Measurements from ENCODE around the gene UBE2E3. TPM values are rescaled to one million over a fixed set of nuclear protein-coding genes. Genes with fewer than 3 reads are reported as not detected.

Gene UBE2E3
- total RNA-seq, 3 donors from 2014 or later, result 58.4 to 98.7 (median 77.0) TPM

DNA sequence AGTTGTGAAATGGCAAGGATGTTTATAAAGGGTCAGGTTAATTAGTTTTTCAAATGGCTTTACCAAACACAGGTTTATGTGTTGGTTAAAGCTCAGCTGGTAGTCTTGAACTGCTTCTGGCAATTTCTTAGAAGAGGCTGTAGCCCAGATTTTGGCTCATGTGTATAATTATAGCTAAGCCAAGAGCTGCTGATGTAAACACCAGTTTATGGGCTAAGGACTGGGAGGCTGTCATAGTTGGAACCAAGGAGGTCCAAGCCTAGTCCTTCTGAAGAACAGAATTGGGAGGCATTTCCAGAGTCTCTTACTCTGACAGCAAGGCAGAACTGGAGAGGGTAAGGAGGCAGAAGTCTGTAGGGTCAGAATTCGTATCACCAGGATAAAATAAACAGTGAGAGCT, 25.4 kb downstream of the UBE2E3 start:
- no peak overlapping the region for H3K4me3 ChIP-seq
- intact Hi-C loops (cut with DNase I; ENCODE audit: low total_unique reads), result no loop called here
- no peaks in the 10 kb centered on the region for H3K27me3 ChIP-seq
- TF ChIP-seq POLR2AphosphoS5 (IDR thresholded peaks at IDR 0.05), result no peak
- TF ChIP-seq POLR2A (IDR thresholded peaks at IDR 0.05), result no peak
- TF ChIP-seq, protein P1, sequence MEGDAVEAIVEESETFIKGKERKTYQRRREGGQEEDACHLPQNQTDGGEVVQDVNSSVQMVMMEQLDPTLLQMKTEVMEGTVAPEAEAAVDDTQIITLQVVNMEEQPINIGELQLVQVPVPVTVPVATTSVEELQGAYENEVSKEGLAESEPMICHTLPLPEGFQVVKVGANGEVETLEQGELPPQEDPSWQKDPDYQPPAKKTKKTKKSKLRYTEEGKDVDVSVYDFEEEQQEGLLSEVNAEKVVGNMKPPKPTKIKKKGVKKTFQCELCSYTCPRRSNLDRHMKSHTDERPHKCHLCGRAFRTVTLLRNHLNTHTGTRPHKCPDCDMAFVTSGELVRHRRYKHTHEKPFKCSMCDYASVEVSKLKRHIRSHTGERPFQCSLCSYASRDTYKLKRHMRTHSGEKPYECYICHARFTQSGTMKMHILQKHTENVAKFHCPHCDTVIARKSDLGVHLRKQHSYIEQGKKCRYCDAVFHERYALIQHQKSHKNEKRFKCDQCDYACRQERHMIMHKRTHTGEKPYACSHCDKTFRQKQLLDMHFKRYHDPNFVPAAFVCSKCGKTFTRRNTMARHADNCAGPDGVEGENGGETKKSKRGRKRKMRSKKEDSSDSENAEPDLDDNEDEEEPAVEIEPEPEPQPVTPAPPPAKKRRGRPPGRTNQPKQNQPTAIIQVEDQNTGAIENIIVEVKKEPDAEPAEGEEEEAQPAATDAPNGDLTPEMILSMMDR (IDR thresholded peaks at IDR 0.05), result no peak
- H3K4me1 ChIP-seq, result no peaks in the 10 kb centered on the region
- no peaks in the 10 kb centered on the region for H3K9me3 ChIP-seq
- no peak overlapping the region for H3K27ac ChIP-seq
- DNase-seq (ENCODE audit: low spot score in 2 of 2), result no peak
- H3K36me3 ChIP-seq, result no peaks in the 10 kb centered on the region

DNA sequence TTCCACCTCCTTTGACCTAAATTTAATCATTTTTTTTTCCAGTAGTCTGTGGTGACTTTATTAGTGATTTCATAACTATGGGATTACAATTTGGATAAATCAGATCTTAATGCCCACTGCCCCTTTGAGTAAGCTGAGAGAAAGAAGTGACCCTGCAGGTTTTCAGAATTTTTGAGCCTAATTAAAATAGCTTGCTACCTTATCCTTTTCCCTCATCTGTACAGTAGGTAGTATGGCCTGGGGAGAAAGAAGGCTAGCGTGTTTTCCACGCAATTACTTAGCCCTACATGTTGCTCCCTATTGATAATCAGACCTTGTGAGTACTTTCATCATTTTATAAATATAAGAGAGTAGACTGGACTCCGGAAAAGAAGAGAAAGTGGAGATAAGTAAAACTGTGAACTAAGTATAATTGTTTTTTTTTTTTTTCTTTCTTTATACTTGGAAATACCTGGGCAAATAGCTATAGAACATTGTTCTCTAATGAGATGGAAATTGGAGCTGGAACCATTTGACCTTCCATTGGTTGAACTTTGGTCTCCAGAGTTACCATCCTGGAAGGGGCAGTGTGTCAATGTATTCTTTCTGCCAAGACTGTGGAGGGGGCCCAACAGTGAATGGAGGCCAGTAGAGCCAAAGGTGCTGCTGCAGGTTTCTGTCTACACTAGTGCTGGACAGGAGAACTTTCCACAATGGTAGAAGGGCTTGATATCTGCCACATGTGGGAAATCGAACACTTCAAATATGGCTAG, 26.9 kb downstream of the UBE2E3 start:
- no peaks in the 10 kb centered on the region for H3K27me3 ChIP-seq

DNA sequence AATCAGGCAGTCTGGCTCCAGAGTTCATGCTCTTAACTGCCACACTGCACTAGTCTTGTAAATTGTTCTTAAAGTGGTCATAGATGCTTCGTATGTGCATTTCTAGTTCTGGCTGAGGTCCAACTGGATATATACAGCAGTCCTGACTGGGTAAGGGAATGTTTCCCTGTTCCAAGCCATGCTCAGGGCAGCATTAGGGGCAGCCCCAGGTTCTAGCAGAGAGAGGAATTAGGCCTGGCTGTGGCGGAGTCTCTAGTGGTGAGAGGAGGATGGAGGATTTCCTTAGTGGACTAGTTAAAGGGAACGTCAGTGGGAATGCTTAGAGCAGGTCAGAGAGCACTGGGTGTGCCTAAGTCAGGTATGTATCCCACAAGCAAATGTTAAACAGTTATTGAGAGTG, 28.0 kb downstream of the UBE2E3 start:
- TF ChIP-seq, protein P1 (IDR thresholded peaks at IDR 0.05), result no peak
- no peak for TF ChIP-seq POLR2A (IDR thresholded peaks at IDR 0.05)
- DNase-seq (ENCODE audit: low spot score in 2 of 2), result no peak
- H3K27me3 ChIP-seq, result no peaks in the 10 kb centered on the region
- H3K4me3 ChIP-seq, result no peak overlapping the region
- H3K4me1 ChIP-seq, result no peaks in the 10 kb centered on the region
- intact Hi-C loops (cut with DNase I; ENCODE audit: low total_unique reads), result no loop called here
- H3K27ac ChIP-seq, result no peak overlapping the region
- no peaks in the 10 kb centered on the region for H3K9me3 ChIP-seq
- no peaks in the 10 kb centered on the region for H3K36me3 ChIP-seq

More for the DNA sequence above, 26.9 kb downstream of the UBE2E3 start:
- no peak overlapping the region for H3K4me3 ChIP-seq
- intact Hi-C loops (cut with DNase I; ENCODE audit: low total_unique reads), result no loop called here
- no peaks in the 10 kb centered on the region for H3K9me3 ChIP-seq
- no peak for DNase-seq (ENCODE audit: low spot score in 2 of 2)
- no peak overlapping the region for H3K27ac ChIP-seq
- H3K36me3 ChIP-seq, result no peaks in the 10 kb centered on the region
- no peak for TF ChIP-seq POLR2A (IDR thresholded peaks at IDR 0.05)
- no peak for TF ChIP-seq POLR2AphosphoS5 (IDR thresholded peaks at IDR 0.05)
- TF ChIP-seq, protein P1 (IDR thresholded peaks at IDR 0.05), result no peak
- H3K4me1 ChIP-seq, result no peaks in the 10 kb centered on the region

DNA sequence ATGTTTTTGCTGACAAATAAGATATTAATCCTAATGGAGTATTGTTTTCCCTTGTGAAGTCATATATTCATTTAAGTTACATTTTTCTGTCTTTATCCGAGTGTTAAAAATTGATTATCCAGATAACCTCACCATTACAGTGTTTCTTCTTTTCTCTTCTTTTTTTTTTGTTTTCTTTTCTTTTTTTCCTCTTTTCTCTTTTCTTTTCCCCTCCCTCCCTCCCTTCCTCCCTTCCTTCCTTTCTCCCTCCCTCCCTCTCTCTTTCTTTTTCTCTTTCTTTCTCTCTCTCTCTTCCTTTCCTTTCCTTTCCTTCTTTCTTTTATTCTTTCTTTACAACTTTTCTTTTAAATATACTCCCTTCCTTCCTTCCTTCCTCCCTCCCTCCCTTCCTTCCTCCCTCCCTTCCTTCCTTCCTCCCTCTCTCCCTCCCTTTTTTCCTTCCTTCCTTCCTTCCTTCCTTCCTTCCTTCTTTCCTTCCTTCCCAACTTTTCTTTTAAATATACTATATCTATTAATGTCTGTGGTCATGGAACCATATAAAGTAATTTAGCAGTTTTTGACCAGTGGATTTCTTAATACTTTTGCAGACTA, 40.9 kb downstream of the UBE2E3 start:
- H3K9me3 ChIP-seq, result no peaks in the 10 kb centered on the region
- H3K27me3 ChIP-seq, result no peaks in the 10 kb centered on the region
- TF ChIP-seq POLR2AphosphoS5 (IDR thresholded peaks at IDR 0.05) (no peak), POLR2A (IDR thresholded peaks at IDR 0.05) (no peak)
- TF ChIP-seq, protein P1 (IDR thresholded peaks at IDR 0.05), result no peak
- no peak overlapping the region for H3K4me3 ChIP-seq
- no peak for DNase-seq (ENCODE audit: low spot score in 2 of 2)
- H3K36me3 ChIP-seq, result no peaks in the 10 kb centered on the region
- no peak overlapping the region for H3K27ac ChIP-seq
- intact Hi-C loops (cut with DNase I; ENCODE audit: low total_unique reads), result no loop called here
- H3K4me1 ChIP-seq, result no peaks in the 10 kb centered on the region

DNA sequence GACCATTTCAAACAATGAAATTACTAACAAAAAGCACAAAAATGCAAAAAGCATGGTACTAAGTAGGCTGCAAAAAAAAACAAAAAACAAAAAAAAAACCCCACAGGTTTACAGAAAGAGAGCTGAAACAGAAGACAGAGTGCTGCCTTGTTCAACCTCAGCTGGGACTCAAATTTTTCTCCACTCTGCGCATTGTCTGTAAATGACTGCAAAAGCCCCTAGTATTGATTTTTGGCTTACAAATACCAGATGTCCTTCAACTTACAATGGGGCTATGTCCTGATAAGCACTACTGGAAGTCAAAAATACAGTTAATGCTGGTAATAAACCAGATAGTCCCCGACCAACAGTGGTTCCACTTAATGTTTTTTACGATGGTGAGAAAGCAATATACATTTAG, 42.2 kb downstream of the UBE2E3 start:
- no peak for TF ChIP-seq POLR2A (IDR thresholded peaks at IDR 0.05)
- no peak for TF ChIP-seq POLR2AphosphoS5 (IDR thresholded peaks at IDR 0.05)
- TF ChIP-seq, protein P1 (IDR thresholded peaks at IDR 0.05), result no peak
- intact Hi-C loops (cut with DNase I; ENCODE audit: low total_unique reads), result no loop called here
- Histone ChIP-seq H3K4me3 (no peak overlapping the region), H3K27ac (no peak overlapping the region), H3K4me1 (no peaks in the 10 kb centered on the region), H3K27me3 (no peaks in the 10 kb centered on the region), H3K9me3 (no peaks in the 10 kb centered on the region), H3K36me3 (no peaks in the 10 kb centered on the region)
- no peak for DNase-seq (ENCODE audit: low spot score in 2 of 2)
